Measurements from ENCODE around the gene ANP32B. TPM values are rescaled to one million over a fixed set of nuclear protein-coding genes. Genes with fewer than 3 reads are reported as not detected.
"Not testable (repeated sequence)": the region's sequence is repeated elsewhere in the genome, so short reads cannot be mapped to it uniquely, and the experiment has no call there.

ANP32B gene
- total RNA-seq, 1 donor from 2014 or later: 323 TPM

- H3K27ac Mint-ChIP-seq; H3K9me3 Mint-ChIP-seq; intact Hi-C loops (cut with micrococcal nuclease); H3K4me1 Mint-ChIP-seq (ENCODE audit: low read depth); H3K4me3 Mint-ChIP-seq (ENCODE audit: low read depth); H3K36me3 Mint-ChIP-seq (ENCODE audit: low read depth): not testable (repeated sequence)
- peak; percentile 25 for DNase-seq (ENCODE audit: low spot score)
- H3K27me3 Mint-ChIP-seq (ENCODE audit: low read depth): peaks cover 42% of the 10 kb centered on the region
These were observed 32.3 kb upstream of the ANP32B start for GRCh38 chr9:97950873-97951272.

- DNase-seq (ENCODE audit: low spot score): peak; percentile 38
- no peaks in the 10 kb centered on the region for H3K9me3 Mint-ChIP-seq
- intact Hi-C loops (cut with micrococcal nuclease): loop anchor here (1.0 kb wide), 1 partner anchor 31 kb away; no protein-coding TSS in a partner anchor
- peaks cover 10% of the 10 kb centered on the region for H3K4me1 Mint-ChIP-seq (ENCODE audit: low read depth)
- no peak overlapping the region for H3K27ac Mint-ChIP-seq
- H3K36me3 Mint-ChIP-seq (ENCODE audit: low read depth): no peaks in the 10 kb centered on the region
- H3K27me3 Mint-ChIP-seq (ENCODE audit: low read depth): peaks cover 9% of the 10 kb centered on the region
- no peak overlapping the region for H3K4me3 Mint-ChIP-seq (ENCODE audit: low read depth)
These were observed 28.6 kb upstream of the ANP32B start for GRCh38 chr9:97954550-97954989.

- Mint-ChIP-seq H3K4me3 (ENCODE audit: low read depth) (no peak overlapping the region), H3K27me3 (ENCODE audit: low read depth) (no peaks in the 10 kb centered on the region), H3K36me3 (ENCODE audit: low read depth) (no peaks in the 10 kb centered on the region), H3K27ac (no peak overlapping the region), H3K9me3 (no peaks in the 10 kb centered on the region), H3K4me1 (ENCODE audit: low read depth) (peaks cover 10% of the 10 kb centered on the region)
- intact Hi-C loops (cut with micrococcal nuclease): no loop called here
- no peak for DNase-seq (ENCODE audit: low spot score)
These were observed 26.8 kb upstream of the ANP32B start for GRCh38 chr9:97956331-97956730.

GRCh38 chr9:97958812-97959511, 24.2 kb upstream of the ANP32B start:
- no peak overlapping the region for H3K4me3 Mint-ChIP-seq (ENCODE audit: low read depth)
- H3K27me3 Mint-ChIP-seq (ENCODE audit: low read depth): no peaks in the 10 kb centered on the region
- DNase-seq (ENCODE audit: low spot score): no peak
- peaks cover 16% of the 10 kb centered on the region for H3K4me1 Mint-ChIP-seq (ENCODE audit: low read depth)
- H3K27ac Mint-ChIP-seq: no peak overlapping the region
- H3K9me3 Mint-ChIP-seq: no peaks in the 10 kb centered on the region
- no peaks in the 10 kb centered on the region for H3K36me3 Mint-ChIP-seq (ENCODE audit: low read depth)
- intact Hi-C loops (cut with micrococcal nuclease): no loop called here

- intact Hi-C loops (cut with micrococcal nuclease): no loop called here
These were observed 23.6 kb upstream of the ANP32B start for GRCh38 chr9:97959585-97959984.

GRCh38 chr9:97960678-97961328, 22.3 kb upstream of the ANP32B start:
- H3K27ac Mint-ChIP-seq; H3K9me3 Mint-ChIP-seq; DNase-seq (ENCODE audit: low spot score); H3K36me3 Mint-ChIP-seq (ENCODE audit: low read depth); H3K27me3 Mint-ChIP-seq (ENCODE audit: low read depth); intact Hi-C loops (cut with micrococcal nuclease); H3K4me3 Mint-ChIP-seq (ENCODE audit: low read depth): not testable (repeated sequence)
- peaks cover 18% of the 10 kb centered on the region for H3K4me1 Mint-ChIP-seq (ENCODE audit: low read depth)

More at GRCh38 chr9:97959585-97959984, 23.6 kb upstream of the ANP32B start:
- DNase-seq (ENCODE audit: low spot score): no peak
- H3K4me3 Mint-ChIP-seq (ENCODE audit: low read depth): no peak overlapping the region
- H3K36me3 Mint-ChIP-seq (ENCODE audit: low read depth): no peaks in the 10 kb centered on the region
- H3K27me3 Mint-ChIP-seq (ENCODE audit: low read depth): peaks cover 1% of the 10 kb centered on the region
- no peaks in the 10 kb centered on the region for H3K9me3 Mint-ChIP-seq
- no peak overlapping the region for H3K27ac Mint-ChIP-seq
- H3K4me1 Mint-ChIP-seq (ENCODE audit: low read depth): peaks cover 18% of the 10 kb centered on the region

- intact Hi-C loops (cut with micrococcal nuclease): no loop called here
- no peak overlapping the region for H3K4me3 Mint-ChIP-seq (ENCODE audit: low read depth)
These were observed 21.8 kb upstream of the ANP32B start for GRCh38 chr9:97961361-97961760.

GRCh38 chr9:97962136-97962535, 21.0 kb upstream of the ANP32B start:
- H3K27ac Mint-ChIP-seq: no peak overlapping the region
- H3K9me3 Mint-ChIP-seq: no peaks in the 10 kb centered on the region

More at GRCh38 chr9:97961361-97961760, 21.8 kb upstream of the ANP32B start:
- Mint-ChIP-seq H3K4me1 (ENCODE audit: low read depth) (peaks cover 16% of the 10 kb centered on the region), H3K36me3 (ENCODE audit: low read depth) (no peaks in the 10 kb centered on the region), H3K27me3 (ENCODE audit: low read depth) (peaks cover 1% of the 10 kb centered on the region), H3K27ac (no peak overlapping the region), H3K9me3 (no peaks in the 10 kb centered on the region)
- DNase-seq (ENCODE audit: low spot score): no peak

GRCh38 chr9:97962575-97962974, 20.6 kb upstream of the ANP32B start:
- no peak for DNase-seq (ENCODE audit: low spot score)
- intact Hi-C loops (cut with micrococcal nuclease): no loop called here
- Mint-ChIP-seq H3K9me3 (no peaks in the 10 kb centered on the region), H3K27me3 (ENCODE audit: low read depth) (peaks cover 1% of the 10 kb centered on the region), H3K4me3 (ENCODE audit: low read depth) (no peak overlapping the region), H3K27ac (no peak overlapping the region), H3K36me3 (ENCODE audit: low read depth) (no peaks in the 10 kb centered on the region), H3K4me1 (ENCODE audit: low read depth) (peaks cover 15% of the 10 kb centered on the region)

More at GRCh38 chr9:97962136-97962535, 21.0 kb upstream of the ANP32B start:
- no peak overlapping the region for H3K4me3 Mint-ChIP-seq (ENCODE audit: low read depth)
- DNase-seq (ENCODE audit: low spot score): no peak
- H3K36me3 Mint-ChIP-seq (ENCODE audit: low read depth): no peaks in the 10 kb centered on the region
- intact Hi-C loops (cut with micrococcal nuclease): no loop called here
- H3K4me1 Mint-ChIP-seq (ENCODE audit: low read depth): peaks cover 15% of the 10 kb centered on the region
- peaks cover 1% of the 10 kb centered on the region for H3K27me3 Mint-ChIP-seq (ENCODE audit: low read depth)

GRCh38 chr9:97963232-97963631, 19.9 kb upstream of the ANP32B start:
- no peaks in the 10 kb centered on the region for H3K9me3 Mint-ChIP-seq
- no peak overlapping the region for H3K4me3 Mint-ChIP-seq (ENCODE audit: low read depth)
- no peak for DNase-seq (ENCODE audit: low spot score)
- H3K4me1 Mint-ChIP-seq (ENCODE audit: low read depth): peaks cover 15% of the 10 kb centered on the region
- peaks cover 3% of the 10 kb centered on the region for H3K27me3 Mint-ChIP-seq (ENCODE audit: low read depth)
- intact Hi-C loops (cut with micrococcal nuclease): no loop called here
- H3K27ac Mint-ChIP-seq: no peak overlapping the region
- no peaks in the 10 kb centered on the region for H3K36me3 Mint-ChIP-seq (ENCODE audit: low read depth)

GRCh38 chr9:97964901-97965300, 18.2 kb upstream of the ANP32B start:
- no peak overlapping the region for H3K27ac Mint-ChIP-seq
- intact Hi-C loops (cut with micrococcal nuclease): no loop called here

GRCh38 chr9:97966493-97966892, 16.6 kb upstream of the ANP32B start:
- Mint-ChIP-seq H3K4me3 (ENCODE audit: low read depth) (no peak overlapping the region), H3K36me3 (ENCODE audit: low read depth) (no peaks in the 10 kb centered on the region), H3K27ac (no peak overlapping the region), H3K4me1 (ENCODE audit: low read depth) (peaks cover 10% of the 10 kb centered on the region), H3K9me3 (no peaks in the 10 kb centered on the region), H3K27me3 (ENCODE audit: low read depth) (peaks cover 7% of the 10 kb centered on the region)
- intact Hi-C loops (cut with micrococcal nuclease): no loop called here
- no peak for DNase-seq (ENCODE audit: low spot score)

More at GRCh38 chr9:97964901-97965300, 18.2 kb upstream of the ANP32B start:
- Mint-ChIP-seq H3K36me3 (ENCODE audit: low read depth) (no peaks in the 10 kb centered on the region), H3K4me3 (ENCODE audit: low read depth) (no peak overlapping the region), H3K27me3 (ENCODE audit: low read depth) (peaks cover 3% of the 10 kb centered on the region), H3K4me1 (ENCODE audit: low read depth) (peaks cover 8% of the 10 kb centered on the region), H3K9me3 (no peaks in the 10 kb centered on the region)
- no peak for DNase-seq (ENCODE audit: low spot score)

- no peak for DNase-seq (ENCODE audit: low spot score)
- Mint-ChIP-seq H3K27ac (no peak overlapping the region), H3K4me1 (ENCODE audit: low read depth) (peaks cover 4% of the 10 kb centered on the region), H3K36me3 (ENCODE audit: low read depth) (no peaks in the 10 kb centered on the region), H3K4me3 (ENCODE audit: low read depth) (no peak overlapping the region), H3K9me3 (no peaks in the 10 kb centered on the region), H3K27me3 (ENCODE audit: low read depth) (peaks cover 20% of the 10 kb centered on the region)
- intact Hi-C loops (cut with micrococcal nuclease): no loop called here
These were observed 14.1 kb upstream of the ANP32B start for GRCh38 chr9:97969014-97969413.

All from activated T-helper 2 cell treated with anti-CD3 and anti-CD28 coated beads, Interferon-gamma antibody, Interleukin-2, Interleukin-4, amounts not matched to agents 10 μg/mL and 5 μg/mL and 100 μg/mL, durations not matched to agents 14 hours and 24 hours and 36 hours (primary cell).